Neutrophil (primary cell): ENCODE results near the gene TTC17.
"Not testable (repeated sequence)": the region's sequence is repeated elsewhere in the genome, so short reads cannot be mapped to it uniquely, and the experiment has no call there.

ENCODE experiments used
- H3K27ac ChIP-seq: fragments of 200-600 bp; sonication (generic); 2 replicates; pipeline ENCODE4 v1.5.1; 2016; ENCODE audit warnings: mild to moderate bottlenecking, moderate library complexity
- H3K27me3 ChIP-seq: fragments of 200-600 bp; sonication (generic); 2 replicates; pipeline ENCODE4 v1.6.0; 2016; ENCODE audit warnings: mild to moderate bottlenecking
- H3K36me3 ChIP-seq: fragments of 200-600 bp; sonication (generic); 2 replicates; pipeline ENCODE4 v1.5.1; 2017
- H3K4me1 ChIP-seq, 2 experiments: fragments of 200-600 bp in 1 of 2; sonication (generic) in 1 of 2; 1 replicate in 1 of 2; 2 replicates in 1 of 2; pipeline versions ENCODE4 v1.5.1 to v1.6.1; 2013 to 2016; ENCODE audit warnings: low read depth in 1 of 2, low read length in 1 of 2, mild to moderate bottlenecking in 1 of 2, moderate library complexity in 1 of 2; ENCODE audit not compliant: control insufficient read depth in 1 of 2, insufficient read depth in 1 of 2
- H3K4me3 ChIP-seq, 2 experiments: fragments of 200-600 bp in 1 of 2; sonication (generic) in 1 of 2; 1 replicate in 1 of 2; 2 replicates in 1 of 2; pipeline ENCODE4 v1.5.1; 2013 to 2016; ENCODE audit warnings: low read depth in 1 of 2, low read length in 1 of 2, mild to moderate bottlenecking in 1 of 2, moderate library complexity in 1 of 2
- H3K9me3 ChIP-seq: fragments of 200-600 bp; sonication (generic); 2 replicates; pipeline ENCODE4 v1.5.1; 2016
- CTCF ChIP-seq: fragments of 200-600 bp; sonication (generic); IDR thresholded peaks from 2 replicates; pipeline ENCODE4 v1.5.1; 2016; ENCODE audit warnings: antibody characterized with exemption

TTC17 gene

GRCh38 chr11:43427971-43428370, 69.3 kb downstream of the TTC17 start:
- Histone ChIP-seq H3K4me1 (no peaks in the 10 kb centered on the region), H3K27ac (no peak overlapping the region), H3K4me3 (no peak overlapping the region), H3K27me3 (no peaks in the 10 kb centered on the region), H3K36me3 (peaks cover 7% of the 10 kb centered on the region), H3K9me3 (no peaks in the 10 kb centered on the region)
- TF ChIP-seq CTCF = no peak

- H3K27me3 ChIP-seq, H3K9me3 ChIP-seq, H3K4me3 ChIP-seq, H3K4me1 ChIP-seq, H3K36me3 ChIP-seq, H3K27ac ChIP-seq: not testable (repeated sequence)
Observed at GRCh38 chr11:43430916-43431315, 72.2 kb downstream of the TTC17 start.

- Histone ChIP-seq H3K27ac (no peak overlapping the region), H3K4me1 (no peaks in the 10 kb centered on the region), H3K4me3 (no peak overlapping the region), H3K36me3 (peaks cover 32% of the 10 kb centered on the region), H3K27me3 (no peaks in the 10 kb centered on the region), H3K9me3 (no peaks in the 10 kb centered on the region)
- no peak for TF ChIP-seq CTCF
Observed at GRCh38 chr11:43434893-43435292, 76.2 kb downstream of the TTC17 start.

GRCh38 chr11:43440486-43440885, 81.8 kb downstream of the TTC17 start:
- no peak overlapping the region for H3K27ac ChIP-seq
- H3K4me3 ChIP-seq = no peak overlapping the region
- no peaks in the 10 kb centered on the region for H3K9me3 ChIP-seq
- no peak for TF ChIP-seq CTCF
- H3K4me1 ChIP-seq = no peaks in the 10 kb centered on the region
- H3K27me3 ChIP-seq = no peaks in the 10 kb centered on the region
- peaks cover 81% of the 10 kb centered on the region for H3K36me3 ChIP-seq

- no peak overlapping the region for H3K27ac ChIP-seq
Observed at GRCh38 chr11:43443811-43444210, 85.1 kb downstream of the TTC17 start.

GRCh38 chr11:43447151-43447550, 88.4 kb downstream of the TTC17 start:
- peaks cover 85% of the 10 kb centered on the region for H3K36me3 ChIP-seq
- H3K27ac ChIP-seq = no peak overlapping the region
- H3K27me3 ChIP-seq = no peaks in the 10 kb centered on the region
- no peak overlapping the region for H3K4me3 ChIP-seq
- TF ChIP-seq CTCF = no peak
- no peaks in the 10 kb centered on the region for H3K9me3 ChIP-seq
- no peaks in the 10 kb centered on the region for H3K4me1 ChIP-seq

More at GRCh38 chr11:43443811-43444210, 85.1 kb downstream of the TTC17 start:
- no peak for TF ChIP-seq CTCF
- no peaks in the 10 kb centered on the region for H3K4me1 ChIP-seq
- peaks cover 75% of the 10 kb centered on the region for H3K36me3 ChIP-seq
- H3K9me3 ChIP-seq = no peaks in the 10 kb centered on the region
- no peak overlapping the region for H3K4me3 ChIP-seq
- H3K27me3 ChIP-seq = no peaks in the 10 kb centered on the region
